DND-41 (cell line): ENCODE results near the gene NXPH4.

ENCODE experiments used
- ATAC-seq: fragments of 200-7000 bp; cut with Tn5 transposase; 3 replicates; pipeline ENCODE4 v1.9.1; 2021; ENCODE audit warnings: low read depth; ENCODE audit not compliant: insufficient read depth
- DNase-seq: peaks from one replicate; pipeline ENCODE4 v3.0.0-alpha.2; 2020
- H2AFZ ChIP-seq: 2 replicates; pipeline ENCODE4 v1.6.0; 2012; ENCODE audit warnings: low read depth, low read length
- H3K27ac ChIP-seq: 2 replicates; pipeline ENCODE4 v1.5.1; 2012; ENCODE audit warnings: low read length, inconsistent platforms
- H3K27me3 ChIP-seq: fragments of 200-600 bp; sonication (generic); 2 replicates; pipeline ENCODE4 v1.6.0; 2012; ENCODE audit warnings: low read length, mild to moderate bottlenecking, inconsistent platforms; ENCODE audit not compliant: insufficient read depth, poor library complexity
- H3K36me3 ChIP-seq: 2 replicates; pipeline ENCODE4 v1.5.1; 2012; ENCODE audit warnings: low read length, inconsistent platforms; ENCODE audit not compliant: insufficient read depth
- H3K4me1 ChIP-seq: 2 replicates; pipeline ENCODE4 v1.5.1; 2012; ENCODE audit warnings: mild to moderate bottlenecking, low read length; ENCODE audit not compliant: insufficient read depth
- H3K4me2 ChIP-seq: 2 replicates; pipeline ENCODE4 v1.6.0; 2012; ENCODE audit warnings: mild to moderate bottlenecking, moderate library complexity, low read length, inconsistent platforms; ENCODE audit not compliant: insufficient read depth
- H3K4me3 ChIP-seq, 2 experiments: fragments of 200-600 bp in 1 of 2; shearing (Covaris generic) in 1 of 2; 2 replicates each; pipeline ENCODE4 v1.5.1; 2012 to 2016; ENCODE audit warnings: inconsistent platforms in 2 of 2, low read length in 2 of 2, mild to moderate bottlenecking in 2 of 2, low read depth in 1 of 2, moderate library complexity in 1 of 2
- H3K79me2 ChIP-seq: 2 replicates; pipeline ENCODE4 v1.6.0; 2012; ENCODE audit warnings: low read length, inconsistent platforms; ENCODE audit not compliant: insufficient read depth
- H3K9ac ChIP-seq: 2 replicates; pipeline ENCODE4 v1.6.0; 2012; ENCODE audit warnings: low read depth, mild to moderate bottlenecking, inconsistent platforms, low read length, moderate library complexity
- H3K9me3 ChIP-seq: 2 replicates; pipeline ENCODE4 v1.5.1; 2012; ENCODE audit warnings: low read length, moderate library complexity, mild to moderate bottlenecking, inconsistent platforms; ENCODE audit not compliant: insufficient read depth, severe bottlenecking
- H4K20me1 ChIP-seq: 2 replicates; pipeline ENCODE4 v1.6.0; 2012; ENCODE audit warnings: low read length; ENCODE audit not compliant: insufficient read depth
- EZH2 ChIP-seq: IDR thresholded peaks from 3 replicates; pipeline ENCODE4 v1.6.1; 2012; ENCODE audit warnings: borderline replicate concordance, low read depth, mild to moderate bottlenecking, moderate library complexity, low read length, inconsistent platforms; ENCODE audit not compliant: severe bottlenecking
- TF ChIP-seq, protein P1 (sequence below): IDR thresholded peaks from 2 replicates; pipeline ENCODE4 v1.5.1; 2012; ENCODE audit warnings: borderline replicate concordance, low read length, moderate library complexity, mild to moderate bottlenecking; ENCODE audit not compliant: poor library complexity, severe bottlenecking; ENCODE audit errors: extremely low read depth

The NXPH4 gene

DNA sequence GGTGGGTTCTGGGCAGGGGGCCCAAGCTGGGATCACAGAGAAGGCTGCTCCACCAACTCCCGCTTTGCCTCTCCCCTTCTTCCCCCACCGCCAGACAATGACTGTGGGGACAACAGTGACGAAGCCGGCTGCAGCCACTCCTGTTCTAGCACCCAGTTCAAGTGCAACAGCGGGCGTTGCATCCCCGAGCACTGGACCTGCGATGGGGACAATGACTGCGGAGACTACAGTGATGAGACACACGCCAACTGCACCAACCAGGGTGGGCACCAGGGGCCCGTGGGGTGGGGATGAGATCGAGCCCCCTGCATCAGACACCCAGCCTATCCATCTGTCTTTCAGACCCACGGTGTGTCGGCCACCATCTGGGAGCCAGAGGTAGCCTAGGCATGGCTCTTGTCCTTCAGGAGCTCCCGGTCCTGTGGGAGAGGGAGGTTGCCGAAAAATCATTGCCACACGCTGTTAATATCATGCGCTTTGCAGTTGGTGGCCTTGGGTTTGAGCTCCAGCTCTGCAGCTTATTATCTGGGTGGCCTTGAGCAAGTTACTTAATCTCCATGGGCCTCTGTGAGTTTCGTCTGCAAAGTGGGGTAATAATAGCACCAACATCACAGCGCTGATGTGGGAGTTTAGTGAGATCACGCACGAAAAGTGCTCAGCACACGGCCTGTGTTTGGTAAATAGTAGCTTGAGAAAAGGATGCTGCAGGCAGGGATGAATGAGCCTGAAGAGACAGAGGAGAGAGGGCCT lies 47.4 kb upstream of the NXPH4 start:
- Histone ChIP-seq H3K9ac (no peak overlapping the region), H3K79me2 (no peaks in the 10 kb centered on the region), H2AFZ (no peak overlapping the region), H3K4me3 (no peak overlapping the region), H3K27me3 (peaks cover 3% of the 10 kb centered on the region), H3K36me3 (no peaks in the 10 kb centered on the region), H3K27ac (no peak overlapping the region), H4K20me1 (no peaks in the 10 kb centered on the region; the same call in 1 of the 2 replicates), H3K4me2 (no peak overlapping the region), H3K9me3 (no peaks in the 10 kb centered on the region), H3K4me1 (no peaks in the 10 kb centered on the region)
- ATAC-seq (no peak), DNase-seq (no peak)
- TF ChIP-seq, protein P1, sequence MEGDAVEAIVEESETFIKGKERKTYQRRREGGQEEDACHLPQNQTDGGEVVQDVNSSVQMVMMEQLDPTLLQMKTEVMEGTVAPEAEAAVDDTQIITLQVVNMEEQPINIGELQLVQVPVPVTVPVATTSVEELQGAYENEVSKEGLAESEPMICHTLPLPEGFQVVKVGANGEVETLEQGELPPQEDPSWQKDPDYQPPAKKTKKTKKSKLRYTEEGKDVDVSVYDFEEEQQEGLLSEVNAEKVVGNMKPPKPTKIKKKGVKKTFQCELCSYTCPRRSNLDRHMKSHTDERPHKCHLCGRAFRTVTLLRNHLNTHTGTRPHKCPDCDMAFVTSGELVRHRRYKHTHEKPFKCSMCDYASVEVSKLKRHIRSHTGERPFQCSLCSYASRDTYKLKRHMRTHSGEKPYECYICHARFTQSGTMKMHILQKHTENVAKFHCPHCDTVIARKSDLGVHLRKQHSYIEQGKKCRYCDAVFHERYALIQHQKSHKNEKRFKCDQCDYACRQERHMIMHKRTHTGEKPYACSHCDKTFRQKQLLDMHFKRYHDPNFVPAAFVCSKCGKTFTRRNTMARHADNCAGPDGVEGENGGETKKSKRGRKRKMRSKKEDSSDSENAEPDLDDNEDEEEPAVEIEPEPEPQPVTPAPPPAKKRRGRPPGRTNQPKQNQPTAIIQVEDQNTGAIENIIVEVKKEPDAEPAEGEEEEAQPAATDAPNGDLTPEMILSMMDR: no peak
- no peak for TF ChIP-seq EZH2

DNA sequence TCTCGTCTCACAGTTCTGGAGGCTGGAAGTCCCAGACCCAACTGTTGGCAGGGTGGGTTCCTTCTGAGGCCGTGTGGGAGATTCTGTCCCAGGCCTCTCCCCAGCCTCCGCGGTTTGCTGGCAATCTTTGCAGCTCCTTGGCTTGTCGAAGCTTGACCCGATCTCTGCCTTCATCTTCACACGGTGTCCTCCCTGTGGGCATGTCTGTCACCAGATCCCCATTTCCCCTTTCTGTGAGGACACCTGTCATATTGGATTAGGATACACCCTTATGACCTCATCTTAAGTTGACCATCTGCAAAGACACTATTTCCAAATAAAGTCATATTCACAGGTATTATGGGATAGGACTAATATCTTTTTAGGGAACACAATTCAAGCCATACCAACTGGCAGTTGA lies 46.6 kb upstream of the NXPH4 start:
- no peaks in the 10 kb centered on the region; the same call in 1 of the 2 replicates for H4K20me1 ChIP-seq
- no peak overlapping the region for H3K4me2 ChIP-seq
- no peak overlapping the region for H3K27ac ChIP-seq
- no peak overlapping the region for H3K4me3 ChIP-seq
- H3K9ac ChIP-seq: no peak overlapping the region
- ATAC-seq: no peak
- H3K27me3 ChIP-seq: peaks cover 3% of the 10 kb centered on the region
- H3K4me1 ChIP-seq: no peaks in the 10 kb centered on the region
- H3K79me2 ChIP-seq: no peaks in the 10 kb centered on the region
- no peak for DNase-seq
- H3K9me3 ChIP-seq: no peaks in the 10 kb centered on the region
- no peaks in the 10 kb centered on the region for H3K36me3 ChIP-seq
- no peak overlapping the region for H2AFZ ChIP-seq
- no peak for TF ChIP-seq EZH2
- TF ChIP-seq, protein P1: no peak

DNA sequence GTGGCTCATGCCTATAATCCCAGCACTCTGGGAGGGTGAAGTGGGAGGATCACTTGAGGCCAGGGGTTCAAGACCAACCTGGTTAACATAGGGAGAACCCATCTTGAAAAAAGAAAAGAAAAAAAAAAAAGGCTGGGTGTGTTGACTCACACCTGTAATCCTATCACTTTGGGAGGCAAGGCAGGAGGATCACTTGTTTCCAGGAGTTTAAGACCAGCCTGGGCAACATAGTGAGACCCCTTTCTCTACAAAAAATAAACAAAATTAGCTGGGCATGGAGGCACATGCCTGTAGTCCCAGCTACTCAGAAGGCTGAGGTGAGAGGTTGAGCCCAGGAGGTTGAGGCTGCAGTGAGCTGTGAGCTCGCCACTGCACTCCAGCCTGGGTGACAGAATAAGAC lies 46.2 kb upstream of the NXPH4 start:
- no peaks in the 10 kb centered on the region for H3K9me3 ChIP-seq
- H3K4me3 ChIP-seq: no peak overlapping the region
- no peak overlapping the region for H2AFZ ChIP-seq
- ATAC-seq: no peak
- no peaks in the 10 kb centered on the region; the same call in 1 of the 2 replicates for H4K20me1 ChIP-seq
- peaks cover 3% of the 10 kb centered on the region for H3K27me3 ChIP-seq
- no peak overlapping the region for H3K27ac ChIP-seq
- H3K9ac ChIP-seq: no peak overlapping the region
- H3K79me2 ChIP-seq: no peaks in the 10 kb centered on the region
- no peaks in the 10 kb centered on the region for H3K36me3 ChIP-seq
- no peak for DNase-seq
- TF ChIP-seq, protein P1: no peak
- TF ChIP-seq EZH2: no peak
- H3K4me1 ChIP-seq: no peaks in the 10 kb centered on the region
- H3K4me2 ChIP-seq: no peak overlapping the region
